ENCODE data around the gene ARRDC5. TPM values are rescaled to one million over a fixed set of nuclear protein-coding genes. Genes with fewer than 3 reads are reported as not detected.

ARRDC5 gene
- total and polyA plus RNA-seq, 2 donors (not counting 3 experiments of a cell fraction or from before 2014, with no cell fraction given), result 0.04 TPM; not detected in 1

DNA sequence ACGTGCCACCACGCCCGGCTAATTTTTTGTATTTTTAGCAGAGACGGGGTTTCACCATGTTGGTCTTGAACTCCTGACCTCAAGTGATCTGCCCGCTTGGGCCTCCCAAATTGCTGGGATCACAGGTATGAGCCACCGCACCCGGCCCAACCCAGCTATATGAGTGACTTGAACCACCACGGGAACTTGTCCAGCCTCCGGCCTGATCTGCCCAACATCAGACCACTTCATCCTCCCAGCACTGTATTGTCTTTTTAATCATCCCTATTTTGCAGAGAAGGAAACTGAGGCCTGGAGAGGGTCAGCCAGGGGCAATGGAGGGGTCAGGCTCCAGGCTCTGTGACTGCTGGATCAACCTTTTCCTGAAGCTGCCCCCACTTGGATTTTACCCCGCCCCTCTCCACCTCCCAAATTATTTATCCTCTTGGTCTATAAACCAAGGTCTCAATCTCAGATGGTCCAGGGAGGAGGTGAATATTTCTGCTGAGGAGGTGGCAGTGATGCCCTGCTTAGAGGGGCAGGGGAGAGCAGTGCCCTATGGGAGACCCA lies 34.3 kb downstream of the ARRDC5 start:
- no TSS peak for BruUV-seq (replicated peaks)
- H2AFZ ChIP-seq (ENCODE audit: low read depth, low read length), result no peak overlapping the region
- H3K27me3 ChIP-seq (ENCODE audit: control insufficient read depth in 2 of 2, insufficient read depth in 2 of 2, low read length in 2 of 2), result no peaks in the 10 kb centered on the region
- no peaks in the 10 kb centered on the region for H4K20me1 ChIP-seq (replicated peaks; ENCODE audit: control insufficient read depth, extremely low read depth, insufficient read depth, low read length)
- no peak overlapping the region for H3K4me2 ChIP-seq (ENCODE audit: insufficient read depth, low read length)
- no peak overlapping the region for H3K4me3 ChIP-seq (replicated peaks in 1 of 3; ENCODE audit: insufficient read depth in 1 of 3, low read depth in 1 of 3, low read length in 3 of 3)
- H3K36me3 ChIP-seq (ENCODE audit: control insufficient read depth in 2 of 2, extremely low read depth in 1 of 2, insufficient read depth in 2 of 2, low read length in 2 of 2), result no peaks in the 10 kb centered on the region
- H3K9me3 ChIP-seq (replicated peaks; ENCODE audit: control insufficient read depth, insufficient read depth, low read length), result no peaks in the 10 kb centered on the region
- ChIA-PET CTCF (interaction anchor here (1.1 to 11.1 kb wide), 6 partner anchors 17 to 162 kb away, joined by 3 to 176 read pairs (median 14); partner anchors contain the start of genes FEM1A and UHRF1), POLR2A (interaction anchor here (0.6 kb wide), 1 partner anchor 151 kb away, joined by 4 read pairs; no protein-coding TSS in a partner anchor)
- TF ChIP-seq GATA2 (IDR thresholded peaks at IDR 0.05; ENCODE audit: insufficient read depth, insufficient read length, low read depth, low read length) (no peak), POLR2AphosphoS5 (IDR thresholded peaks at IDR 0.05; ENCODE audit: insufficient read depth, low read depth, low read length) (no peak), FOS (IDR thresholded peaks at IDR 0.05; ENCODE audit: borderline replicate concordance, insufficient read depth, low read length) (no peak), POLR2A (IDR thresholded peaks at IDR 0.05; ENCODE audit: low read depth, low read length) (no peak)
- TF ChIP-seq, protein P1, sequence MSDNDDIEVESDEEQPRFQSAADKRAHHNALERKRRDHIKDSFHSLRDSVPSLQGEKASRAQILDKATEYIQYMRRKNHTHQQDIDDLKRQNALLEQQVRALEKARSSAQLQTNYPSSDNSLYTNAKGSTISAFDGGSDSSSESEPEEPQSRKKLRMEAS (IDR thresholded peaks at IDR 0.05; ENCODE audit: insufficient read depth, insufficient read length), result no peak
- dilution Hi-C loops (cut with MboI; ENCODE audit: extremely low pct_ligation_motif_present, low sequenced_read_pairs), result no loop called here
- no peak overlapping the region for H3K27ac ChIP-seq (ENCODE audit: insufficient read depth, low read depth, low read length)
- intact Hi-C loops (cut with micrococcal nuclease), result loop anchor here (5.0 kb wide), 1 partner anchor 146 kb away; the partner anchor contains the start of gene DPP9
- H3K9ac ChIP-seq (replicated peaks; ENCODE audit: extremely low read depth, insufficient read depth, low read length), result no peak overlapping the region
- DNase-seq (ENCODE audit: low read depth, low spot score) (no peak), FAIRE-seq (no peak)
- H3K9me1 ChIP-seq (replicated peaks; ENCODE audit: control insufficient read depth, extremely low read depth, insufficient read depth, low read length), result no peaks in the 10 kb centered on the region
- H3K79me2 ChIP-seq (ENCODE audit: control insufficient read depth, insufficient read depth, low read length), result peaks cover 31% of the 10 kb centered on the region
- H3K4me1 ChIP-seq (ENCODE audit: control insufficient read depth, extremely low read depth, insufficient read depth, low read length), result peaks cover 6% of the 10 kb centered on the region
